Measurements from ENCODE around the gene PARD3. TPM values are rescaled to one million over a fixed set of nuclear protein-coding genes. Genes with fewer than 3 reads are reported as not detected.

Gene PARD3
- total RNA-seq, 1 experiment from 2014 or later: 51.8 TPM

DNA sequence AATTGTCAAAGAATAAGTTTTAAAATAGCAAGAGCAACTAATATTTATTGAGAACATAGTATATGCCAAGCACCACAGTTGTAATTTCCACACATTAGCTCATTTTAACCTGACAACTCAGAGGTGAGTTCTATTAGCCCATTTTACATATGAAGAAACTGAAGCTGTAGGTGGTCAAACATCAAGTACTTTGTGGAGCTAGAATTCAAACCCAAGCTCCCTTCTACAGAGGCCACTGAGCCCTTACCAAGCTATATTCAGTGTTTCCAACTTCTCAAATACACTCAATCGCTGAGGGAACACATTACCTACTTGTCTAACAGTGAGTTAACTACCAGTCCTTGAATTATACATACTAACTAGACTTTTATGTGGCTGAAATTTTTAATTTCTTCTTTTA, 236.6 kb downstream of the PARD3 start:
- POLR2A ChIA-PET: no interaction called here
- peak; percentile 51 for ATAC-seq
- Mint-ChIP-seq H3K36me3 (no peaks in the 10 kb centered on the region), H3K4me3 (no peak overlapping the region), H3K4me1 (peaks cover 53% of the 10 kb centered on the region), H3K27me3 (ENCODE audit: low read depth) (no peaks in the 10 kb centered on the region), H3K9me3 (no peaks in the 10 kb centered on the region), H3K27ac (no peak overlapping the region; the same call in 1 of the 2 replicates)
- CTCF ChIA-PET: interaction anchor here (1.0 to 1.4 kb wide), 2 partner anchors 14 to 60 kb away, joined by 3 to 4 read pairs; no protein-coding TSS in a partner anchor
- DNase-seq (ENCODE audit: low spot score): no peak
- no peak for TF ChIP-seq SP1 (CRISPR knock-in tag; conservative IDR thresholded peaks at IDR 0.05)
- TF ChIP-seq JUN (CRISPR knock-in tag; IDR thresholded peaks at IDR 0.05): no peak
- TF ChIP-seq, protein P1, sequence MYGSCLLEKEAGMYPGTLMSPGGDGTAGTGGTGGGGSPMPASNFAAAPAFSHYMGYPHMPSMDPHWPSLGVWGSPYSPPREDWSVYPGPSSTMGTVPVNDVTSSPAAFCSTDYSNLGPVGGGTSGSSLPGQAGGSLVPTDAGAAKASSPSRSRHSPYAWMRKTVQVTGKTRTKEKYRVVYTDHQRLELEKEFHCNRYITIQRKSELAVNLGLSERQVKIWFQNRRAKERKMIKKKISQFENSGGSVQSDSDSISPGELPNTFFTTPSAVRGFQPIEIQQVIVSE (CRISPR knock-in tag; IDR thresholded peaks at IDR 0.05; ENCODE audit: borderline replicate concordance): no peak
- TF ChIP-seq ZNF396 (CRISPR knock-in tag; IDR thresholded peaks at IDR 0.05; ENCODE audit: borderline replicate concordance): no peak
- no peak for TF ChIP-seq OVOL2 (CRISPR knock-in tag; IDR thresholded peaks at IDR 0.05; ENCODE audit: borderline replicate concordance)
- TF ChIP-seq, protein P2, sequence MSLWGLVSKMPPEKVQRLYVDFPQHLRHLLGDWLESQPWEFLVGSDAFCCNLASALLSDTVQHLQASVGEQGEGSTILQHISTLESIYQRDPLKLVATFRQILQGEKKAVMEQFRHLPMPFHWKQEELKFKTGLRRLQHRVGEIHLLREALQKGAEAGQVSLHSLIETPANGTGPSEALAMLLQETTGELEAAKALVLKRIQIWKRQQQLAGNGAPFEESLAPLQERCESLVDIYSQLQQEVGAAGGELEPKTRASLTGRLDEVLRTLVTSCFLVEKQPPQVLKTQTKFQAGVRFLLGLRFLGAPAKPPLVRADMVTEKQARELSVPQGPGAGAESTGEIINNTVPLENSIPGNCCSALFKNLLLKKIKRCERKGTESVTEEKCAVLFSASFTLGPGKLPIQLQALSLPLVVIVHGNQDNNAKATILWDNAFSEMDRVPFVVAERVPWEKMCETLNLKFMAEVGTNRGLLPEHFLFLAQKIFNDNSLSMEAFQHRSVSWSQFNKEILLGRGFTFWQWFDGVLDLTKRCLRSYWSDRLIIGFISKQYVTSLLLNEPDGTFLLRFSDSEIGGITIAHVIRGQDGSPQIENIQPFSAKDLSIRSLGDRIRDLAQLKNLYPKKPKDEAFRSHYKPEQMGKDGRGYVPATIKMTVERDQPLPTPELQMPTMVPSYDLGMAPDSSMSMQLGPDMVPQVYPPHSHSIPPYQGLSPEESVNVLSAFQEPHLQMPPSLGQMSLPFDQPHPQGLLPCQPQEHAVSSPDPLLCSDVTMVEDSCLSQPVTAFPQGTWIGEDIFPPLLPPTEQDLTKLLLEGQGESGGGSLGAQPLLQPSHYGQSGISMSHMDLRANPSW (CRISPR knock-in tag; conservative IDR thresholded peaks at IDR 0.05; ENCODE audit: low read depth): no peak
- no peak for TF ChIP-seq PRRX2 (CRISPR knock-in tag; IDR thresholded peaks at IDR 0.05)
- TF ChIP-seq, protein P3, sequence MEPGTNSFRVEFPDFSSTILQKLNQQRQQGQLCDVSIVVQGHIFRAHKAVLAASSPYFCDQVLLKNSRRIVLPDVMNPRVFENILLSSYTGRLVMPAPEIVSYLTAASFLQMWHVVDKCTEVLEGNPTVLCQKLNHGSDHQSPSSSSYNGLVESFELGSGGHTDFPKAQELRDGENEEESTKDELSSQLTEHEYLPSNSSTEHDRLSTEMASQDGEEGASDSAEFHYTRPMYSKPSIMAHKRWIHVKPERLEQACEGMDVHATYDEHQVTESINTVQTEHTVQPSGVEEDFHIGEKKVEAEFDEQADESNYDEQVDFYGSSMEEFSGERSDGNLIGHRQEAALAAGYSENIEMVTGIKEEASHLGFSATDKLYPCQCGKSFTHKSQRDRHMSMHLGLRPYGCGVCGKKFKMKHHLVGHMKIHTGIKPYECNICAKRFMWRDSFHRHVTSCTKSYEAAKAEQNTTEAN (CRISPR knock-in tag; IDR thresholded peaks at IDR 0.05): no peak
- TF ChIP-seq ESRRA (CRISPR knock-in tag; IDR thresholded peaks at IDR 0.05; ENCODE audit: borderline replicate concordance): no peak
- TF ChIP-seq RORB (CRISPR knock-in tag; IDR thresholded peaks at IDR 0.05): no peak
- TF ChIP-seq, protein P4, sequence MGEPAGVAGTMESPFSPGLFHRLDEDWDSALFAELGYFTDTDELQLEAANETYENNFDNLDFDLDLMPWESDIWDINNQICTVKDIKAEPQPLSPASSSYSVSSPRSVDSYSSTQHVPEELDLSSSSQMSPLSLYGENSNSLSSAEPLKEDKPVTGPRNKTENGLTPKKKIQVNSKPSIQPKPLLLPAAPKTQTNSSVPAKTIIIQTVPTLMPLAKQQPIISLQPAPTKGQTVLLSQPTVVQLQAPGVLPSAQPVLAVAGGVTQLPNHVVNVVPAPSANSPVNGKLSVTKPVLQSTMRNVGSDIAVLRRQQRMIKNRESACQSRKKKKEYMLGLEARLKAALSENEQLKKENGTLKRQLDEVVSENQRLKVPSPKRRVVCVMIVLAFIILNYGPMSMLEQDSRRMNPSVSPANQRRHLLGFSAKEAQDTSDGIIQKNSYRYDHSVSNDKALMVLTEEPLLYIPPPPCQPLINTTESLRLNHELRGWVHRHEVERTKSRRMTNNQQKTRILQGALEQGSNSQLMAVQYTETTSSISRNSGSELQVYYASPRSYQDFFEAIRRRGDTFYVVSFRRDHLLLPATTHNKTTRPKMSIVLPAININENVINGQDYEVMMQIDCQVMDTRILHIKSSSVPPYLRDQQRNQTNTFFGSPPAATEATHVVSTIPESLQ (CRISPR knock-in tag; IDR thresholded peaks at IDR 0.05): no peak
- no peak for TF ChIP-seq ZNF671 (CRISPR knock-in tag; IDR thresholded peaks at IDR 0.05)
- TF ChIP-seq NFATC4 (CRISPR knock-in tag; IDR thresholded peaks at IDR 0.05): no peak
- TF ChIP-seq, protein P5, sequence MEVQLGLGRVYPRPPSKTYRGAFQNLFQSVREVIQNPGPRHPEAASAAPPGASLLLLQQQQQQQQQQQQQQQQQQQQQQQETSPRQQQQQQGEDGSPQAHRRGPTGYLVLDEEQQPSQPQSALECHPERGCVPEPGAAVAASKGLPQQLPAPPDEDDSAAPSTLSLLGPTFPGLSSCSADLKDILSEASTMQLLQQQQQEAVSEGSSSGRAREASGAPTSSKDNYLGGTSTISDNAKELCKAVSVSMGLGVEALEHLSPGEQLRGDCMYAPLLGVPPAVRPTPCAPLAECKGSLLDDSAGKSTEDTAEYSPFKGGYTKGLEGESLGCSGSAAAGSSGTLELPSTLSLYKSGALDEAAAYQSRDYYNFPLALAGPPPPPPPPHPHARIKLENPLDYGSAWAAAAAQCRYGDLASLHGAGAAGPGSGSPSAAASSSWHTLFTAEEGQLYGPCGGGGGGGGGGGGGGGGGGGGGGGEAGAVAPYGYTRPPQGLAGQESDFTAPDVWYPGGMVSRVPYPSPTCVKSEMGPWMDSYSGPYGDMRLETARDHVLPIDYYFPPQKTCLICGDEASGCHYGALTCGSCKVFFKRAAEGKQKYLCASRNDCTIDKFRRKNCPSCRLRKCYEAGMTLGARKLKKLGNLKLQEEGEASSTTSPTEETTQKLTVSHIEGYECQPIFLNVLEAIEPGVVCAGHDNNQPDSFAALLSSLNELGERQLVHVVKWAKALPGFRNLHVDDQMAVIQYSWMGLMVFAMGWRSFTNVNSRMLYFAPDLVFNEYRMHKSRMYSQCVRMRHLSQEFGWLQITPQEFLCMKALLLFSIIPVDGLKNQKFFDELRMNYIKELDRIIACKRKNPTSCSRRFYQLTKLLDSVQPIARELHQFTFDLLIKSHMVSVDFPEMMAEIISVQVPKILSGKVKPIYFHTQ (CRISPR knock-in tag; IDR thresholded peaks at IDR 0.05): no peak
- TF ChIP-seq, protein P6, sequence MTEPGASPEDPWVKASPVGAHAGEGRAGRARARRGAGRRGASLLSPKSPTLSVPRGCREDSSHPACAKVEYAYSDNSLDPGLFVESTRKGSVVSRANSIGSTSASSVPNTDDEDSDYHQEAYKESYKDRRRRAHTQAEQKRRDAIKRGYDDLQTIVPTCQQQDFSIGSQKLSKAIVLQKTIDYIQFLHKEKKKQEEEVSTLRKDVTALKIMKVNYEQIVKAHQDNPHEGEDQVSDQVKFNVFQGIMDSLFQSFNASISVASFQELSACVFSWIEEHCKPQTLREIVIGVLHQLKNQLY (CRISPR knock-in tag; IDR thresholded peaks at IDR 0.05): no peak
- TF ChIP-seq GRHL2 (CRISPR knock-in tag; IDR thresholded peaks at IDR 0.05; ENCODE audit: insufficient replicate concordance, severe bottlenecking): no peak
- no peak for TF ChIP-seq ZNF121 (CRISPR knock-in tag; IDR thresholded peaks at IDR 0.05)
- TF ChIP-seq, protein P7, sequence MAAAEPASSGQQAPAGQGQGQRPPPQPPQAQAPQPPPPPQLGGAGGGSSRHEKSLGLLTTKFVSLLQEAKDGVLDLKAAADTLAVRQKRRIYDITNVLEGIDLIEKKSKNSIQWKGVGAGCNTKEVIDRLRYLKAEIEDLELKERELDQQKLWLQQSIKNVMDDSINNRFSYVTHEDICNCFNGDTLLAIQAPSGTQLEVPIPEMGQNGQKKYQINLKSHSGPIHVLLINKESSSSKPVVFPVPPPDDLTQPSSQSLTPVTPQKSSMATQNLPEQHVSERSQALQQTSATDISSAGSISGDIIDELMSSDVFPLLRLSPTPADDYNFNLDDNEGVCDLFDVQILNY (CRISPR knock-in tag; IDR thresholded peaks at IDR 0.05): no peak
- TF ChIP-seq, protein P8, sequence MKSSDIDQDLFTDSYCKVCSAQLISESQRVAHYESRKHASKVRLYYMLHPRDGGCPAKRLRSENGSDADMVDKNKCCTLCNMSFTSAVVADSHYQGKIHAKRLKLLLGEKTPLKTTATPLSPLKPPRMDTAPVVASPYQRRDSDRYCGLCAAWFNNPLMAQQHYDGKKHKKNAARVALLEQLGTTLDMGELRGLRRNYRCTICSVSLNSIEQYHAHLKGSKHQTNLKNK (CRISPR knock-in tag; IDR thresholded peaks at IDR 0.05): no peak
- TF ChIP-seq ATF1 (CRISPR knock-in tag; IDR thresholded peaks at IDR 0.05): no peak
